ENCODE data around the gene DPEP1. TPM values are rescaled to one million over a fixed set of nuclear protein-coding genes. Genes with fewer than 3 reads are reported as not detected.

The DPEP1 gene
- total and polyA plus RNA-seq, 10 donors = 0.33 to 39.5 (median 2.0) TPM

DNA sequence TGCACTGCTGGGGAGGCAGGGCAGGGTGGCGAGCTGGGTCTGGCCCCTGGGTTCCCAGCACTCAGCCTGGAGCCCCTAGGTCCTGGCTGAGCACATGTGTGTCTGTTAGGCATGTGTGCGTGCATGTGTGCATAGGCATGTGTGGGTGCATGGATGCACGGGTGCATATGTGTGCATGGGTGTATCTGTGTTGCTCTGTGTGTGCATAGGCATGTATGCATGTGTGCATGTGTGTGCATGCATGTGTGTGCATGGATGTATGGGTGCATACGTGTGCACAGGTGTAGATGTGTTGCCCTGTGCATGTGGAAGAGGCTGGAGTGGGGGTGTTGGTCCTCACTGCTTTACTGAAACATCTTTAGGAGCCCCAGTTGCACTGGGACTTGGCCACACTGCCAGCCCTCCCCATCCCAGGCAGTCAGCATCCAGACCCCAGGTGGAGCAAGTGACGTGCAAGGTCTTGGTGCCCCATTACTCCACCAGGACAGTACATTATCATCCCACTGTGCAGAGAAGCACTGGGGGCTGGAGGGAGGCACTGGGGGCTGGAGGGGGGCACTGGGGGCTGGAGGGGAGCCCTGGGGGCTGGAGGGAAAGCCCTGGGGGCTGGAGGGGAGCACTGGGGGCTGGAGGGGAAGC is 10.4 kb upstream of the DPEP1 start:
- H3K27ac ChIP-seq = no peak overlapping the region
- H3K4me3 ChIP-seq = peak overlapping the region in 1 of 8 donors; percentile 29
- no peaks in the 10 kb centered on the region for H3K9me3 ChIP-seq
- peaks cover 0 to 26% (median 6%) of the 10 kb centered on the region in 7 donors for H3K27me3 ChIP-seq (replicated peaks in 1 of 7)
- H3K4me1 ChIP-seq = peaks cover 0 to 15% (median 14%) of the 10 kb centered on the region in 6 donors
- no peaks in the 10 kb centered on the region for H3K36me3 ChIP-seq
- TF ChIP-seq POLR2AphosphoS5 (IDR thresholded peaks at IDR 0.05) = no peak
- TF ChIP-seq, protein P1, sequence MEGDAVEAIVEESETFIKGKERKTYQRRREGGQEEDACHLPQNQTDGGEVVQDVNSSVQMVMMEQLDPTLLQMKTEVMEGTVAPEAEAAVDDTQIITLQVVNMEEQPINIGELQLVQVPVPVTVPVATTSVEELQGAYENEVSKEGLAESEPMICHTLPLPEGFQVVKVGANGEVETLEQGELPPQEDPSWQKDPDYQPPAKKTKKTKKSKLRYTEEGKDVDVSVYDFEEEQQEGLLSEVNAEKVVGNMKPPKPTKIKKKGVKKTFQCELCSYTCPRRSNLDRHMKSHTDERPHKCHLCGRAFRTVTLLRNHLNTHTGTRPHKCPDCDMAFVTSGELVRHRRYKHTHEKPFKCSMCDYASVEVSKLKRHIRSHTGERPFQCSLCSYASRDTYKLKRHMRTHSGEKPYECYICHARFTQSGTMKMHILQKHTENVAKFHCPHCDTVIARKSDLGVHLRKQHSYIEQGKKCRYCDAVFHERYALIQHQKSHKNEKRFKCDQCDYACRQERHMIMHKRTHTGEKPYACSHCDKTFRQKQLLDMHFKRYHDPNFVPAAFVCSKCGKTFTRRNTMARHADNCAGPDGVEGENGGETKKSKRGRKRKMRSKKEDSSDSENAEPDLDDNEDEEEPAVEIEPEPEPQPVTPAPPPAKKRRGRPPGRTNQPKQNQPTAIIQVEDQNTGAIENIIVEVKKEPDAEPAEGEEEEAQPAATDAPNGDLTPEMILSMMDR (IDR thresholded peaks at IDR 0.05 in 8 of 11, conservative IDR thresholded peaks at IDR 0.05 in 3 of 11) = no peak
- TF ChIP-seq POLR2A (IDR thresholded peaks at IDR 0.05) = no peak
- WGBS, 5 donors = 46 to 79% (median 60%) methylated on average over 4 to 5 of the region's 5 CpGs
- no peak for DNase-seq
- intact Hi-C loops (cut with DNase I; ENCODE audit: low total_unique reads) = no loop called here

DNA sequence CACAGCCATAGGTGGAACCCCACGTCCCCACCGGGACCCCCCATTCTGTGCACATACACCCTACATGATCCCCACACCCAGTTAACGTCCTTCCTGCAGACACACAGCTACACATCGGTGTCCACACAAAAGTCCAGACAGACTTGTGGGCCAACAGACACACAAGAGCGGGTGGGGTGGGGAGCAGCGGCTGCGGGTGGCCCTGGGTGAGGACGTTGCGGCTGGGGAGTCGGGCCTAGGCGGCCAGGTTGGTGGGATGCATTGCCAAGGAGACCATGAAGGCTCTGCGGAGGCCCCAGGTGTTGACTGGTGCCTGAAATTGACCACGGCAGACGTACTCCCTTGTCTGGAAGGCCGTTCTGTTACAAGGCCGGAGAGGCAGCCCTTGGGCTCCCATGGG is 8.7 kb upstream of the DPEP1 start:
- no peaks in the 10 kb centered on the region for H3K9me3 ChIP-seq
- WGBS, 5 donors = 80 to 90% (median 89%) methylated on average over 4 to 16 of the region's 16 CpGs
- DNase-seq = no peak
- H3K36me3 ChIP-seq = no peaks in the 10 kb centered on the region
- intact Hi-C loops (cut with DNase I; ENCODE audit: low total_unique reads) = no loop called here
- H3K27ac ChIP-seq = no peak overlapping the region
- no peak overlapping the region for H3K4me3 ChIP-seq
- H3K27me3 ChIP-seq (replicated peaks in 1 of 7) = peaks cover 0 to 26% (median 6%) of the 10 kb centered on the region in 7 donors
- TF ChIP-seq, protein P1 (IDR thresholded peaks at IDR 0.05 in 8 of 11, conservative IDR thresholded peaks at IDR 0.05 in 3 of 11) = no peak
- TF ChIP-seq POLR2A (IDR thresholded peaks at IDR 0.05) (no peak), POLR2AphosphoS5 (IDR thresholded peaks at IDR 0.05) (no peak)
- H3K4me1 ChIP-seq = peaks cover 0 to 15% (median 14%) of the 10 kb centered on the region in 6 donors

DNA sequence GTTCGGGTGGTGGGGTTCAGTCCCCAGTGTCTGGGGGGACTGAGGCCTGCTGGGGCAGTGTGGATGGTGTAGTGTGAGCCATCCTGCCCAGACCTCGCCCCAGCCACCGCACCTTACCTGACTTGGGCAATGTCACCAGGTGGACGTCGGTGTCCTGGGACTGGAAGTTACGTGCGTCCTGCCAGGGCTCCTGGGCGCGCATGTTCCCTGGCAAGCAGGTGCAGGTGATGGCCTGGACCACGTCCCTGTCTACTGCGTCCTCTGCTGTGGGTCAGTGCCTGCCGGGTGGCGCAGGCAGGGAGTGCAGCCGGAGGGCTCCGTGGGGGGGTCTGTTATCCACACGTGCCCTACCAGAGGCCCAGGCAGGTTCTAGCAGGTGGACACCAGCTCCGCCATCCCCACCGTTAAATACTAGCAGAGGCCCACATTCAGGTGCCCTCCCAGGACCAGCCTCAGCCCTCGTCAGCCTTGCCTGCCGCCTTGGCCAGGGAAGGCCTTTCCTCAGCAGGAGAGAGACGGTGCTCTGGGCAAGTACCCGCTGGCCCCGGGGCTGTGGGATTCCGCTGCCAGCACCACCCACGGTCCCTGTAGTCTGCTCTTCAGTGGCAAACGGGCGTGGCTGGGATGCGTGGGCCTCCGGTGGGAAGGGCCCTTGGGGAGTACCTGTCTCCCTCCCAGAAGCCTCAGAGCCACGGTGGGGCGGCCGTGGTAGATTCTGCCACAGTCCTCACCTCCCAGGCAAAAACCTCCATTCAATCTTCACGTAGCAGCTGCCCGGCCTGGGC is 8.1 kb upstream of the DPEP1 start:
- Histone ChIP-seq H3K4me3 (no peak overlapping the region), H3K4me1 (peaks cover 0 to 15% (median 14%) of the 10 kb centered on the region in 6 donors), H3K27me3 (replicated peaks in 1 of 7) (peaks cover 0 to 26% (median 6%) of the 10 kb centered on the region in 7 donors), H3K36me3 (no peaks in the 10 kb centered on the region), H3K9me3 (no peaks in the 10 kb centered on the region), H3K27ac (no peak overlapping the region)
- 88 to 97% (median 91%) methylated on average over 14 to 34 of the region's 34 CpGs for WGBS, 5 donors
- DNase-seq = no peak
- intact Hi-C loops (cut with DNase I; ENCODE audit: low total_unique reads) = no loop called here
- no peak for TF ChIP-seq POLR2A (IDR thresholded peaks at IDR 0.05)
- TF ChIP-seq, protein P1 (IDR thresholded peaks at IDR 0.05 in 8 of 11, conservative IDR thresholded peaks at IDR 0.05 in 3 of 11) = no peak
- no peak for TF ChIP-seq POLR2AphosphoS5 (IDR thresholded peaks at IDR 0.05)

DNA sequence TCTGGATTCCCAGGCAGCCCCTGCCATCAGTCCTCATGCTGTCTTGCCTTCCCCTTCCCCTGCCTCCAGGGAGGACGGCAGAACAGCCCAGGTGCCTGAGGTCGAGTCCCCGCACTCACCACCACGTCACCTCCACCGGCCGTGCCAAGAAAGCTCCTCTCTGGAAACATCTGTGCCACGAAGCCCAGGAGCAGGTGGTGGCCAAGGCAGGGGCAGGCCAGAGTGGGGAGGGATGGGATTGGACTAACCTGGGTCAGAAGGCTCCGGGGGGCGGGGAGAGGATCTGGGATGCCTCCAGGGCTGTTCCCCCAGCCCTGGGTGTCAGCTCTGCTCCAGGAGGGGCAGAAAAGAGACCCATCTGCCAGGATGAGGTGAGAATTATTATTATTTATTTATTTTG is 7.4 kb upstream of the DPEP1 start:
- 81 to 96% (median 88%) methylated on average over 7 to 9 of the region's 9 CpGs for WGBS, 5 donors
- peaks cover 0 to 15% (median 14%) of the 10 kb centered on the region in 6 donors for H3K4me1 ChIP-seq
- H3K4me3 ChIP-seq = no peak overlapping the region
- H3K27me3 ChIP-seq (replicated peaks in 1 of 7) = peaks cover 0 to 26% (median 6%) of the 10 kb centered on the region in 7 donors
- no peak for DNase-seq
- TF ChIP-seq POLR2A (IDR thresholded peaks at IDR 0.05) = no peak
- TF ChIP-seq, protein P1 (IDR thresholded peaks at IDR 0.05 in 8 of 11, conservative IDR thresholded peaks at IDR 0.05 in 3 of 11) = no peak
- TF ChIP-seq POLR2AphosphoS5 (IDR thresholded peaks at IDR 0.05) = no peak
- H3K9me3 ChIP-seq = no peaks in the 10 kb centered on the region
- intact Hi-C loops (cut with DNase I; ENCODE audit: low total_unique reads) = no loop called here
- H3K36me3 ChIP-seq = no peaks in the 10 kb centered on the region
- H3K27ac ChIP-seq = no peak overlapping the region

All from spleen (tissue), 11 donors.